H1 (cell line): ENCODE data around the gene MORC2. TPM values are rescaled to one million over a fixed set of nuclear protein-coding genes. Genes with fewer than 3 reads are reported as not detected.

Source experiments
- CTCF ChIA-PET: fragments of 300-600 bp; sonication (Branson Sonifier 250); formaldehyde crosslinking; loops from one replicate; lab custom pipeline; 2021; ENCODE audit not compliant: partially characterized antibody; lab: Charles Lee
- POLR2A ChIA-PET: fragments of 300-600 bp; sonication (Branson Sonifier 250); formaldehyde crosslinking; loops from one replicate; lab custom pipeline; 2021; ENCODE audit warnings: inconsistent platforms; ENCODE audit not compliant: partially characterized antibody; lab: Charles Lee
- DNase-seq, 2 experiments: peaks; one replicate each; pipeline versions ENCODE4 v3.0.0 to v3.0.0-alpha.2; 2010 to 2022; ENCODE audit warnings: low spot score in 2 of 2, low read depth in 1 of 2, mixed read lengths in 1 of 2
- FAIRE-seq: peaks from 2 replicates; lab custom pipeline; 2011; peaks lifted over from hg19 to GRCh38; lab: Jason Lieb, UNC
- H2AFZ ChIP-seq: 2 replicates; pipeline ENCODE4 v1.8.1; 2012; ENCODE audit warnings: low read length, inconsistent platforms
- H2AK5ac ChIP-seq: 2 replicates; pipeline ENCODE4 v1.6.1; 2013; ENCODE audit warnings: low read depth, low read length
- H2BK120ac ChIP-seq: replicated peaks from 2 replicates; pipeline ENCODE3; 2013; ENCODE audit warnings: low read depth, low read length, inconsistent platforms
- H2BK12ac ChIP-seq: 2 replicates; pipeline ENCODE4 v1.6.1; 2013; ENCODE audit warnings: low read depth, low read length
- H2BK15ac ChIP-seq: 2 replicates; pipeline ENCODE4 v1.6.1; 2013; ENCODE audit warnings: low read length
- H2BK20ac ChIP-seq: 2 replicates; pipeline ENCODE4 v1.6.1; 2013; ENCODE audit warnings: low read length
- H2BK5ac ChIP-seq: 2 replicates; pipeline ENCODE4 v1.6.1; 2013; ENCODE audit warnings: low read depth, low read length
- H3K14ac ChIP-seq: 2 replicates; pipeline ENCODE4 v1.6.1; 2013; ENCODE audit warnings: inconsistent platforms; ENCODE audit not compliant: insufficient read length
- H3K18ac ChIP-seq: 2 replicates; pipeline ENCODE4 v1.6.1; 2013; ENCODE audit warnings: low read length; ENCODE audit errors: extremely low read depth
- H3K23ac ChIP-seq: 2 replicates; pipeline ENCODE4 v1.6.1; 2013; ENCODE audit warnings: inconsistent platforms; ENCODE audit not compliant: insufficient read length
- H3K23me2 ChIP-seq: 2 replicates; pipeline ENCODE4 v1.6.1; 2013; ENCODE audit warnings: low read depth, low read length
- H3K27ac ChIP-seq: 2 replicates; pipeline ENCODE4 v1.6.1; 2011; ENCODE audit warnings: low read depth, low read length, inconsistent platforms
- H3K27me3 ChIP-seq, 4 experiments: replicated peaks in 1 of 4; 1 replicate in 1 of 4; 2 replicates in 3 of 4; pipeline versions ENCODE4 v1.6.1 to v1.8.1; 2011 to 2013; ENCODE audit warnings: low read length in 3 of 4, mild to moderate bottlenecking in 3 of 4, inconsistent platforms in 2 of 4, mixed read lengths in 2 of 4, moderate library complexity in 1 of 4; ENCODE audit not compliant: control insufficient read depth in 3 of 4, insufficient read depth in 3 of 4; ENCODE audit errors: extremely low read depth in 1 of 4
- H3K36me3 ChIP-seq, 4 experiments: 2 replicates each; pipeline versions ENCODE4 v1.6.1 to v1.8.1; 2011 to 2013; ENCODE audit warnings: mild to moderate bottlenecking in 4 of 4, low read length in 3 of 4, moderate library complexity in 2 of 4, control low read depth in 1 of 4, inconsistent platforms in 1 of 4; ENCODE audit not compliant: insufficient read depth in 4 of 4, control insufficient read depth in 2 of 4
- H3K4ac ChIP-seq: replicated peaks from 2 replicates; pipeline ENCODE3; 2013; ENCODE audit warnings: low read length, low read depth, mixed read lengths, inconsistent platforms; ENCODE audit not compliant: insufficient read length
- H3K4me1 ChIP-seq, 4 experiments: replicated peaks in 1 of 4; 1 replicate in 1 of 4; 2 replicates in 3 of 4; pipeline versions ENCODE4 v1.6.1 to v1.8.1; 2011 to 2013; ENCODE audit warnings: low read length in 3 of 4, inconsistent platforms in 2 of 4, mixed read lengths in 1 of 4; ENCODE audit not compliant: insufficient read depth in 4 of 4, control insufficient read depth in 3 of 4
- H3K4me2 ChIP-seq, 2 experiments: 2 replicates each; pipeline versions ENCODE4 v1.6.1 to v1.8.1; 2011 to 2013; ENCODE audit warnings: low read depth in 2 of 2, low read length in 2 of 2, control low read depth in 1 of 2, inconsistent platforms in 1 of 2, mild to moderate bottlenecking in 1 of 2; ENCODE audit not compliant: insufficient read depth in 1 of 2
- H3K4me3 ChIP-seq, 4 experiments: fragments of 200-600, 300-600 bp in 1 of 4; sonication (generic), shearing (Covaris generic), sonication (Bioruptor Twin) in 1 of 4; 2 replicates each; pipeline versions ENCODE4 v1.5.1 to v1.8.1; 2011 to 2016; ENCODE audit warnings: low read length in 4 of 4, low read depth in 3 of 4, control low read depth in 2 of 4, inconsistent platforms in 2 of 4, mild to moderate bottlenecking in 2 of 4, mixed read lengths in 1 of 4, moderate library complexity in 1 of 4; ENCODE audit not compliant: insufficient read depth in 2 of 4; ENCODE audit errors: extremely low read depth in 1 of 4
- H3K56ac ChIP-seq: replicated peaks from 2 replicates; pipeline ENCODE3; 2013; ENCODE audit warnings: low read depth, mild to moderate bottlenecking, mixed read lengths, low read length, inconsistent platforms; ENCODE audit not compliant: insufficient read length
- H3K79me1 ChIP-seq: 2 replicates; pipeline ENCODE4 v1.6.1; 2013; ENCODE audit warnings: low read depth, low read length, control low read depth
- H3K79me2 ChIP-seq, 2 experiments: 2 replicates each; pipeline versions ENCODE4 v1.6.1 to v1.8.1; 2012 to 2013; ENCODE audit warnings: low read length in 2 of 2, mild to moderate bottlenecking in 2 of 2, inconsistent platforms in 1 of 2; ENCODE audit not compliant: insufficient read depth in 2 of 2, control insufficient read depth in 1 of 2
- H3K9ac ChIP-seq, 4 experiments: replicated peaks in 1 of 4; 1 replicate in 1 of 4; 2 replicates in 3 of 4; pipeline versions ENCODE4 v1.6.1 to v1.8.1; 2011 to 2013; ENCODE audit warnings: low read depth in 3 of 4, low read length in 3 of 4, control low read depth in 2 of 4, mild to moderate bottlenecking in 2 of 4, moderate library complexity in 2 of 4, inconsistent platforms in 1 of 4; ENCODE audit errors: extremely low read depth in 1 of 4
- H3K9me3 ChIP-seq, 2 experiments: 2 replicates each; pipeline versions ENCODE4 v1.6.1 to v1.8.1; 2012 to 2013; ENCODE audit warnings: mild to moderate bottlenecking in 2 of 2, moderate library complexity in 2 of 2, control low read depth in 1 of 2, inconsistent platforms in 1 of 2, low read depth in 1 of 2, low read length in 1 of 2, mixed read lengths in 1 of 2; ENCODE audit not compliant: insufficient read depth in 2 of 2
- H4K20me1 ChIP-seq, 2 experiments: replicated peaks in 1 of 2; 2 replicates each; pipeline versions ENCODE3 to v1.8.1; 2011 to 2013; ENCODE audit warnings: inconsistent platforms in 2 of 2, low read length in 2 of 2, mild to moderate bottlenecking in 1 of 2; ENCODE audit not compliant: insufficient read depth in 2 of 2, control insufficient read depth in 1 of 2
- H4K5ac ChIP-seq: 2 replicates; pipeline ENCODE4 v1.6.1; 2013; ENCODE audit warnings: low read length, low read depth, mixed read lengths, inconsistent platforms; ENCODE audit not compliant: insufficient read length
- H4K8ac ChIP-seq: 2 replicates; pipeline ENCODE4 v1.8.0; 2013; ENCODE audit warnings: mild to moderate bottlenecking, moderate library complexity, low read length, inconsistent platforms; ENCODE audit not compliant: insufficient read depth; ENCODE audit errors: extremely low read depth
- H4K91ac ChIP-seq: replicated peaks from 2 replicates; pipeline ENCODE3; 2013; ENCODE audit warnings: low read length, mixed read lengths, inconsistent platforms; ENCODE audit not compliant: insufficient read length
- CHD1 ChIP-seq: IDR thresholded peaks from 2 replicates; pipeline ENCODE4 v1.6.1; 2012; ENCODE audit warnings: low read depth, low read length, improper control_type of control experiment
- CTBP2 ChIP-seq: IDR thresholded peaks from 2 replicates; pipeline ENCODE4 v1.7.0; 2011; ENCODE audit warnings: borderline replicate concordance, mild to moderate bottlenecking, moderate library complexity, mixed read lengths, low read length; ENCODE audit not compliant: insufficient read depth, insufficient read length
- HDAC6 ChIP-seq: IDR thresholded peaks from one replicate; pipeline ENCODE4 v1.7.1; 2012; ENCODE audit warnings: low read depth, mild to moderate bottlenecking, inconsistent platforms, low read length, moderate library complexity
- JUN ChIP-seq: IDR thresholded peaks from 2 replicates; pipeline ENCODE4 v1.6.1; 2011; ENCODE audit warnings: low read depth, mild to moderate bottlenecking, improper control_type of control experiment, low read length
- JUND ChIP-seq: IDR thresholded peaks from 2 replicates; pipeline ENCODE4 v1.6.1; 2011; ENCODE audit warnings: mild to moderate bottlenecking, improper control_type of control experiment, low read length
- WGBS, 2 experiments: shearing (Covaris generic) in 1 of 2; methylation state at CpG; one replicate each; pipeline versions ENCODE4 v1.1.6 to v1.1.7; 2013 to 2015; ENCODE audit warnings: low lambda C conversion rate in 2 of 2, mixed read lengths in 2 of 2, inconsistent platforms in 1 of 2, low coverage in 1 of 2, missing lambda C conversion rate in 1 of 2; ENCODE audit not compliant: insufficient replicate concordance in 2 of 2, insufficient coverage in 1 of 2, insufficient read length in 1 of 2; ENCODE audit errors: extremely low coverage in 1 of 2, missing lambda C conversion rate in 1 of 2; 5-methylcytosine and 5-hydroxymethylcytosine counted together
- polyA plus RNA-seq, 7 experiments: library from polyadenylated mRNA; depleted of rRNA in 3 of 7; stranded (reverse) in 5 of 7; unstranded in 2 of 7; fragments of >200 nt in 5 of 7; fragments of 200-250 nt in 2 of 7; gene quantifications; 1 replicate in 5 of 7; 2 replicates in 1 of 7; 4 replicates in 1 of 7; pipeline versions ENCODE4 v1.2.1 to v1.2.3, GENCODE V29; 2011 to 2013; ENCODE audit warnings: missing spikeins in 2 of 7, mixed read lengths in 2 of 7
- total RNA-seq: library from RNA; stranded (reverse); fragmentation: NEBNext Ultra II Directional; extraction: Animal tissue kit (Norgen Biotek cat#: 25700); gene quantifications from 2 replicates; pipeline ENCODE4 v1.2.1, GENCODE V29; 2021

The MORC2 gene
- total and polyA plus RNA-seq, 2 of the 8 experiments (the other 6 are each of a cell fraction or from before 2014, with no cell fraction given): 15.4 to 68.0 TPM

DNA sequence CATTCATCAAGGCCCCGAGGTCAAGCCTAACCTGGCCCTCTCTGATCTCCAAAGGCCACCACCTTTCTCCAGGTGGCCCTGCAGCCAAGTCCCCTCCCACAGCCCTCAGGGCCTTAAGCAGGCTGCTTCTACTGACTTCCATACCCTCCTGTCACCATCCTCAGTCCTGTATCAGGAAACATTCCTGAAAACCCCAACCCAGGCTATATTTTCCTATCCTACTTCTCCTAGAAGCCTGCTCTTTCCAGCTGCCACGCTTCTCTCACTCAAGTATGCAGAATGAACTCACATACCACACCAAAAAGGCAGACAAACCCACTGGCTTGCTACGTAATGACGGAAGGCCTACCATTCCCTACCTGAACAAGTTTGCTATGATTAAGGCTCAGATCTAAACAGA lies 23.6 kb downstream of the MORC2 start:
- no peak overlapping the region for H3K4ac ChIP-seq
- no peak overlapping the region for H2AK5ac ChIP-seq
- H4K8ac ChIP-seq: no peak overlapping the region
- no peaks in the 10 kb centered on the region for H3K4me1 ChIP-seq
- no peak overlapping the region for H3K4me3 ChIP-seq
- H3K27ac ChIP-seq: no peak overlapping the region
- H3K56ac ChIP-seq: no peak overlapping the region
- no peak overlapping the region for H2BK5ac ChIP-seq
- peaks cover 66 to 95% (median 91%) of the 10 kb centered on the region in 4 experiments for H3K36me3 ChIP-seq
- H4K91ac ChIP-seq: no peak overlapping the region
- DNase-seq: no peak
- H3K27me3 ChIP-seq: no peaks in the 10 kb centered on the region
- H4K20me1 ChIP-seq: peaks cover 9 to 18% of the 10 kb centered on the region in 2 experiments
- no peak overlapping the region for H3K9ac ChIP-seq
- POLR2A ChIA-PET: interaction anchor here (0.7 to 1.7 kb wide), 7 partner anchors 8 to 102 kb away, joined by 3 to 4 read pairs (median 3); no protein-coding TSS in a partner anchor
- no peak for FAIRE-seq
- no peak overlapping the region for H4K5ac ChIP-seq
- H3K4me2 ChIP-seq: no peak overlapping the region
- no peak overlapping the region for H2AFZ ChIP-seq
- no peak overlapping the region for H3K14ac ChIP-seq
- H3K79me2 ChIP-seq: no peaks in the 10 kb centered on the region
- H3K18ac ChIP-seq: no peak overlapping the region
- WGBS, 2 experiments: 88% methylated on average over 4 of the region's 4 CpGs; no CpG with 5 or more reads in 1 of the 2 experiments
- H3K23me2 ChIP-seq: no peaks in the 10 kb centered on the region
- peaks cover 4% of the 10 kb centered on the region; the same call in 1 of the 2 replicates for H3K79me1 ChIP-seq
- H2BK20ac ChIP-seq: no peak overlapping the region
- CTCF ChIA-PET: interaction anchor here (0.7 to 2.6 kb wide), 6 partner anchors 10 to 205 kb away, joined by 3 to 7 read pairs (median 4); no protein-coding TSS in a partner anchor
- no peak overlapping the region for H2BK12ac ChIP-seq
- TF ChIP-seq HDAC6 (no peak), CTBP2 (no peak), CHD1 (no peak), JUN (no peak), JUND (no peak)
- H3K23ac ChIP-seq: no peak overlapping the region
- no peak overlapping the region for H2BK120ac ChIP-seq
- no peaks in the 10 kb centered on the region for H3K9me3 ChIP-seq
- H2BK15ac ChIP-seq: no peak overlapping the region
